Upper lobe of right lung (tissue), 1 donor: Measurements from ENCODE around the gene LDB2. TPM values are rescaled to one million over a fixed set of nuclear protein-coding genes. Genes with fewer than 3 reads are reported as not detected.

Source experiments
- ATAC-seq: fragments of 200-7000 bp; cut with Tn5 transposase; one replicate; pipeline ENCODE4 v1.9.1; 2020; ENCODE audit warnings: mild to moderate bottlenecking, moderate library complexity
- DNase-seq: peaks from one replicate; pipeline ENCODE4 v3.0.0-alpha.2; 2020
- H3K27ac ChIP-seq: fragments of 200-600 bp; one replicate; pipeline ENCODE4 v1.8.0; 2022
- H3K27me3 ChIP-seq: fragments of 200-600 bp; one replicate; pipeline ENCODE4 v1.8.0; 2022; ENCODE audit warnings: mild to moderate bottlenecking
- H3K36me3 ChIP-seq: fragments of 200-600 bp; one replicate; pipeline ENCODE4 v1.8.0; 2022
- H3K4me1 ChIP-seq: fragments of 200-600 bp; one replicate; pipeline ENCODE4 v1.8.0; 2022
- H3K4me3 ChIP-seq: fragments of 200-600 bp; one replicate; pipeline ENCODE4 v1.8.0; 2022; ENCODE audit warnings: mild to moderate bottlenecking
- H3K9me3 ChIP-seq: fragments of 200-600 bp; one replicate; pipeline ENCODE4 v1.8.0; 2022
- intact Hi-C: fragments of 100-400 bp; cut with DNase I; formaldehyde crosslinking; loops from one replicate; pipeline ENCODE4 v1.11.0; 2022
- total RNA-seq: library from RNA; stranded (reverse); fragmentation: NEBNext Ultra II Directional; extraction: Animal tissue kit (Norgen Biotek cat#: 25700); gene quantifications from one replicate; pipeline ENCODE4 v1.2.1, GENCODE V29; 2021
- TF ChIP-seq, protein P1 (sequence below): fragments of 200-600 bp; IDR thresholded peaks from one replicate; pipeline ENCODE4 v1.8.0; 2022; ENCODE audit warnings: antibody characterized with exemption
- donor health status: DM: no; HTN: yes; CAD: no; lungs with severe emphysema.

Gene LDB2
- total RNA-seq, 1 donor from 2014 or later, result 139 TPM

GRCh38 chr4:16883806-16884205 lies 14.6 kb downstream of the LDB2 start:
- ATAC-seq (no peak), DNase-seq (no peak)
- intact Hi-C loops, result no loop called here
- Histone ChIP-seq H3K4me1 (no peaks in the 10 kb centered on the region), H3K4me3 (no peak overlapping the region), H3K9me3 (no peaks in the 10 kb centered on the region), H3K36me3 (peaks cover 7% of the 10 kb centered on the region), H3K27me3 (no peaks in the 10 kb centered on the region), H3K27ac (no peak overlapping the region)
- TF ChIP-seq, protein P1, sequence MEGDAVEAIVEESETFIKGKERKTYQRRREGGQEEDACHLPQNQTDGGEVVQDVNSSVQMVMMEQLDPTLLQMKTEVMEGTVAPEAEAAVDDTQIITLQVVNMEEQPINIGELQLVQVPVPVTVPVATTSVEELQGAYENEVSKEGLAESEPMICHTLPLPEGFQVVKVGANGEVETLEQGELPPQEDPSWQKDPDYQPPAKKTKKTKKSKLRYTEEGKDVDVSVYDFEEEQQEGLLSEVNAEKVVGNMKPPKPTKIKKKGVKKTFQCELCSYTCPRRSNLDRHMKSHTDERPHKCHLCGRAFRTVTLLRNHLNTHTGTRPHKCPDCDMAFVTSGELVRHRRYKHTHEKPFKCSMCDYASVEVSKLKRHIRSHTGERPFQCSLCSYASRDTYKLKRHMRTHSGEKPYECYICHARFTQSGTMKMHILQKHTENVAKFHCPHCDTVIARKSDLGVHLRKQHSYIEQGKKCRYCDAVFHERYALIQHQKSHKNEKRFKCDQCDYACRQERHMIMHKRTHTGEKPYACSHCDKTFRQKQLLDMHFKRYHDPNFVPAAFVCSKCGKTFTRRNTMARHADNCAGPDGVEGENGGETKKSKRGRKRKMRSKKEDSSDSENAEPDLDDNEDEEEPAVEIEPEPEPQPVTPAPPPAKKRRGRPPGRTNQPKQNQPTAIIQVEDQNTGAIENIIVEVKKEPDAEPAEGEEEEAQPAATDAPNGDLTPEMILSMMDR, result no peak

DNA sequence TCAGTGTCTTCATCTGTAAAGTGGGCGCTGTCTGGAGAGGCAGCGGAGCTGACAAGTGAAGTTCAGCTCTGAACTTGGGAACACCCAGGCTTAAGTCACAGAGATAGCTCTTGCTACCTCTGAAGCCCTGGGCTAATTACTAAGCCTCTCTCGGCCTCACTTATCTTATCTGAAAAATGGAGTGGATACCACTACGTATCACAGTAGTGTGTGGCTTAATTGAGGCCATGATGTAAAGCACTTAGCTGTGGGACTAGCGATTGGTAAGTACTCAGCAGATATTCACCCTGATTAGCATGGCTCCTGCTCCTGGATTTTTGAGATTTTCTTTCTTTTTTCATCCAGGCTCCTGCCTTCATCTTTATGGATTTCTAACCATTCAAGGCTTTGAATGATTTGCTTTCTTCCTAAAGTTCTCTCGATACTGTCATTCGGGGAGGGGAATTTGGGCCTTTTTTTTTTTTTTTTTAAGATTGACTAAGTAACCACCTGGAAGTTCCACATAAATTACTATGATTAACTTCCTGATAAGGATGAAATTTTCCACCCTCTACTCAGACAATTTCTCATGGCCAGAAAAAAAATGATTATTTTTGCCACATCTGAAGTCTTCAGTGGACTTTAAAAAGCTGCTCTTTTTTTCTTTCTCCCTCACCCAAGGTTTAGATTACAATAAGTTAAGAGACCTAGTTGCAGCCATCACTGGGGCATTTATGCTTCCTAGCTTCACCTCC lies 17.1 kb downstream of the LDB2 start:
- Histone ChIP-seq H3K27me3 (no peaks in the 10 kb centered on the region), H3K27ac (no peak overlapping the region), H3K4me1 (no peaks in the 10 kb centered on the region), H3K9me3 (no peaks in the 10 kb centered on the region), H3K36me3 (peaks cover 7% of the 10 kb centered on the region), H3K4me3 (no peak overlapping the region)
- ATAC-seq, result no peak
- intact Hi-C loops, result no loop called here
- TF ChIP-seq, protein P1, result no peak
- no peak for DNase-seq

GRCh38 chr4:16875487-16875886 lies 23.0 kb downstream of the LDB2 start:
- Histone ChIP-seq H3K27ac (no peak overlapping the region), H3K9me3 (no peaks in the 10 kb centered on the region), H3K27me3 (no peaks in the 10 kb centered on the region), H3K4me3 (no peak overlapping the region), H3K4me1 (no peaks in the 10 kb centered on the region), H3K36me3 (no peaks in the 10 kb centered on the region)
- DNase-seq (no peak), ATAC-seq (no peak)
- TF ChIP-seq, protein P1, result no peak
- intact Hi-C loops, result no loop called here

DNA sequence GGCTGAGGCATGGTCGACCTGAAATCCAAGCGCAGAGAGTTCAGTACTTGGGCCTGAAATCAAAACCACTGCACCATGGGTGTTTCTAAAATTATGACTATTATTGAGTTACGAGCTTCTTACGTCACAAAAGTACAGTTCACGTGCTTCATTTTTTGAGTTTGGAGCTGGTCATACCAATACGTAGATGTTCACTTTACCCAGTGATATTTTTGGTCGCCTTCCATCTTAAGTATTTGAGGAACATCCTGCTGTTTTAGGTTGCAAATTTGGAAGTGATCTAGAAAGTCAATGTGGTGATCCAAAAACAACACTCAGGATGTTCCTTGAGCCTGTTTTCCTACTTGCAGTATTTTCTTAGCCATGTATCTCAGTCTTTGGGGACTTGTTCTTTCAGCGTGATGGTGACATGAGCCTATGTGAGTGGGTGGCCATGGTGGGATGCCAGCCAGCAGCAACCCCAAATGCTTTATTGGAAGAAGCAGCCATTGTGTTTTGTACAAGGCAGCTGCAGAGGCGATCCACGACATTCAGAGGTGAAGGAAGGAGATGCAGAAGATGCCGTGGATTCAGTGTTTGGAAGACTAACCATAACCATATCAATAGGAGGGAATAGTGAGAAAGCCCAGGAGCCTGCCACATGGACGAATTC lies 28.7 kb downstream of the LDB2 start:
- no peaks in the 10 kb centered on the region for H3K36me3 ChIP-seq
- no peak overlapping the region for H3K4me3 ChIP-seq
- ATAC-seq, result no peak
- H3K4me1 ChIP-seq, result no peaks in the 10 kb centered on the region
- no peak for DNase-seq
- H3K27ac ChIP-seq, result no peak overlapping the region
- intact Hi-C loops, result no loop called here
- TF ChIP-seq, protein P1, result no peak
- H3K9me3 ChIP-seq, result no peaks in the 10 kb centered on the region
- H3K27me3 ChIP-seq, result no peaks in the 10 kb centered on the region

- Histone ChIP-seq H3K4me3 (no peak overlapping the region), H3K36me3 (no peaks in the 10 kb centered on the region), H3K9me3 (no peaks in the 10 kb centered on the region), H3K4me1 (no peaks in the 10 kb centered on the region), H3K27me3 (no peaks in the 10 kb centered on the region), H3K27ac (no peak overlapping the region)
- intact Hi-C loops, result no loop called here
- TF ChIP-seq, protein P1, result no peak
- DNase-seq, result no peak
- ATAC-seq, result no peak
Observed at GRCh38 chr4:16868674-16869073, 29.8 kb downstream of the LDB2 start.
